HG02870 (cell line): ENCODE results near the gene GBGT1.

ENCODE experiments used
- ATAC-seq: cut with Tn5 transposase; IDR thresholded peaks from one replicate; pipeline ENCODE4 v1.9.1; 2021; ENCODE audit warnings: mild to moderate bottlenecking, moderate library complexity; ENCODE audit not compliant: unreplicated experiment

GBGT1 gene

GRCh38 chr9:133104718-133105460, 58.8 kb downstream of the GBGT1 start:
- ATAC-seq, result no peak

GRCh38 chr9:133103987-133104505, 59.7 kb downstream of the GBGT1 start:
- ATAC-seq, result no peak

GRCh38 chr9:133103183-133103986, 60.3 kb downstream of the GBGT1 start:
- ATAC-seq, result no peak
